ENCODE data around the gene CNTLN. TPM values are rescaled to one million over a fixed set of nuclear protein-coding genes. Genes with fewer than 3 reads are reported as not detected.

The CNTLN gene
- total and polyA plus RNA-seq, 2 of the 13 experiments (the other 11 are each of a cell fraction or from before 2014, with no cell fraction given): 1.5 to 5.7 TPM

GRCh38 chr9:17472126-17472525 is 337.3 kb downstream of the CNTLN start:
- Histone ChIP-seq H3K79me2 (ENCODE audit: insufficient read depth, low read length) (no peaks in the 10 kb centered on the region), H3K4me1 (ENCODE audit: insufficient read depth, low read length) (no peaks in the 10 kb centered on the region), H2AFZ (ENCODE audit: low read length) (no peak overlapping the region), H3K4me2 (ENCODE audit: low read depth, low read length) (no peak overlapping the region), H4K20me1 (ENCODE audit: insufficient read depth, low read length) (no peaks in the 10 kb centered on the region), H3K4me3 (replicated peaks in 1 of 3; ENCODE audit: insufficient read depth in 1 of 3, low read depth in 2 of 3, low read length in 3 of 3) (no peak overlapping the region), H3K9me3 (ENCODE audit: low read length) (no peaks in the 10 kb centered on the region), H3K9ac (ENCODE audit: insufficient read depth, low read depth, low read length) (no peak overlapping the region), H3K27me3 (ENCODE audit: control insufficient read depth in 1 of 2, insufficient read depth in 2 of 2, low read length in 2 of 2) (no peaks in the 10 kb centered on the region), H3K27ac (ENCODE audit: extremely low read length, insufficient read depth, low read length) (no peak overlapping the region), H3K36me3 (replicated peaks in 1 of 2; ENCODE audit: control insufficient read depth in 1 of 2, insufficient read depth in 2 of 2, low read length in 2 of 2) (no peaks in the 10 kb centered on the region)
- TF ChIP-seq ISX (CRISPR knock-in tag; conservative IDR thresholded peaks at IDR 0.05) (no peak), REXO4 (CRISPR knock-in tag; IDR thresholded peaks at IDR 0.05; ENCODE audit: borderline replicate concordance) (no peak), ZBTB25 (CRISPR knock-in tag; IDR thresholded peaks at IDR 0.05) (no peak), ZNF562 (CRISPR knock-in tag; IDR thresholded peaks at IDR 0.05; ENCODE audit: borderline replicate concordance) (no peak), MXD1 (CRISPR knock-in tag; IDR thresholded peaks at IDR 0.05) (no peak), PLRG1 (conservative IDR thresholded peaks at IDR 0.05) (no peak), BORCS8-MEF2B (CRISPR knock-in tag; IDR thresholded peaks at IDR 0.05) (no peak), XBP1 (CRISPR knock-in tag; IDR thresholded peaks at IDR 0.05) (no peak)
- no peak for ATAC-seq
- DNase-seq (ENCODE audit: low spot score): no peak
- 55% methylated on average over 2 of the region's 2 CpGs for WGBS (ENCODE audit: low lambda C conversion rate)
- BruUV-seq (replicated peaks): no TSS peak
- in situ Hi-C loops (cut with HindIII; ENCODE audit: extremely low pct_ligation_motif_present, low pct_unique_long_range_greater_than_20kb): loop anchor here (25.0 kb wide), 2 partner anchors 360 to 1610 kb away; no protein-coding TSS in a partner anchor
- ChIA-PET POLR2A (no interaction called here), CTCF (ENCODE audit: low intra/inter-chr PET ratio, low total read pairs) (no interaction called here)
- FAIRE-seq: no peak
- intact Hi-C loops (cut with micrococcal nuclease; ENCODE audit: unreplicated experiment): no loop called here

GRCh38 chr9:17476401-17476800 is 341.6 kb downstream of the CNTLN start:
- DNase-seq (ENCODE audit: low spot score) (no peak), FAIRE-seq (no peak), ATAC-seq (no peak)
- Histone ChIP-seq H3K4me3 (replicated peaks in 1 of 3; ENCODE audit: insufficient read depth in 1 of 3, low read depth in 2 of 3, low read length in 3 of 3) (no peak overlapping the region), H3K9ac (ENCODE audit: insufficient read depth, low read depth, low read length) (no peak overlapping the region), H3K4me1 (ENCODE audit: insufficient read depth, low read length) (no peaks in the 10 kb centered on the region), H4K20me1 (ENCODE audit: insufficient read depth, low read length) (no peaks in the 10 kb centered on the region), H3K9me3 (ENCODE audit: low read length) (no peaks in the 10 kb centered on the region; the same call in 1 of the 2 replicates), H3K36me3 (replicated peaks in 1 of 2; ENCODE audit: control insufficient read depth in 1 of 2, insufficient read depth in 2 of 2, low read length in 2 of 2) (no peaks in the 10 kb centered on the region), H3K4me2 (ENCODE audit: low read depth, low read length) (no peak overlapping the region), H3K27me3 (ENCODE audit: control insufficient read depth in 1 of 2, insufficient read depth in 2 of 2, low read length in 2 of 2) (no peaks in the 10 kb centered on the region), H2AFZ (ENCODE audit: low read length) (no peak overlapping the region), H3K79me2 (ENCODE audit: insufficient read depth, low read length) (no peaks in the 10 kb centered on the region), H3K27ac (ENCODE audit: extremely low read length, insufficient read depth, low read length) (no peak overlapping the region)
- CTCF ChIA-PET (ENCODE audit: low intra/inter-chr PET ratio, low total read pairs): no interaction called here
- intact Hi-C loops (cut with micrococcal nuclease; ENCODE audit: unreplicated experiment): no loop called here
- in situ Hi-C loops (cut with HindIII; ENCODE audit: extremely low pct_ligation_motif_present, low pct_unique_long_range_greater_than_20kb): no loop called here
- no TSS peak for BruUV-seq (replicated peaks)
- POLR2A ChIA-PET: no interaction called here
- TF ChIP-seq ATF2 (CRISPR knock-in tag; IDR thresholded peaks at IDR 0.05): no peak
- TF ChIP-seq ZNF562 (CRISPR knock-in tag; IDR thresholded peaks at IDR 0.05; ENCODE audit: borderline replicate concordance): no peak
- no peak for TF ChIP-seq LBX2 (CRISPR knock-in tag; IDR thresholded peaks at IDR 0.05; ENCODE audit: borderline replicate concordance)
- TF ChIP-seq GATAD1 (CRISPR knock-in tag; IDR thresholded peaks at IDR 0.05): no peak
- TF ChIP-seq ZNF350 (CRISPR knock-in tag; IDR thresholded peaks at IDR 0.05; ENCODE audit: borderline replicate concordance, low read depth): no peak
- TF ChIP-seq MTA1 (CRISPR knock-in tag; IDR thresholded peaks at IDR 0.05; ENCODE audit: borderline replicate concordance): no peak
- TF ChIP-seq HOXA5 (CRISPR knock-in tag; IDR thresholded peaks at IDR 0.05): no peak
- TF ChIP-seq ETS1 (CRISPR knock-in tag; IDR thresholded peaks at IDR 0.05): no peak
